IMR-90 (cell line): ENCODE measurements around the gene ORC5.
A peak's percentile ranks its signal among the peaks of the same experiment; 100 is the strongest.

ENCODE experiments used
- CEBPB ChIP-seq: IDR thresholded peaks from 2 replicates; pipeline ENCODE4 v1.6.1; 2012; ENCODE audit warnings: low read depth, low read length, improper control_type of control experiment
- CHD1 ChIP-seq: IDR thresholded peaks from 2 replicates; pipeline ENCODE4 v1.6.1; 2012; ENCODE audit warnings: low read depth, low read length, improper control_type of control experiment
- CTCF ChIP-seq: conservative IDR thresholded peaks from 2 replicates; pipeline ENCODE4 v1.5.1; 2012; ENCODE audit warnings: mild to moderate bottlenecking, low read depth, low read length, improper control_type of control experiment
- POLR2A ChIP-seq: IDR thresholded peaks from 2 replicates; pipeline ENCODE4 v1.6.1; 2012; ENCODE audit warnings: mild to moderate bottlenecking, low read depth, low read length
- RAD21 ChIP-seq: IDR thresholded peaks from 2 replicates; pipeline ENCODE4 v1.6.1; 2012; ENCODE audit warnings: low read length, improper control_type of control experiment
- SMC3 ChIP-seq: fragments of 150-350 bp; IDR thresholded peaks from 2 replicates; pipeline ENCODE4 v1.6.1; 2016; ENCODE audit warnings: low read depth, mild to moderate bottlenecking, antibody characterized with exemption, low read length, moderate library complexity
- USF2 ChIP-seq: fragments of 150-350 bp; IDR thresholded peaks from 2 replicates; pipeline ENCODE4 v1.6.1; 2017; ENCODE audit warnings: mild to moderate bottlenecking, antibody characterized with exemption, low read length, low read depth

- TF ChIP-seq CEBPB (no peak), CTCF (peak; percentile 52), SMC3 (peak; percentile 62), POLR2A (no peak), USF2 (no peak), CHD1 (no peak), RAD21 (peak; percentile 54)
Measured at GRCh38 chr7:104160375-104160774, 47.4 kb downstream of the ORC5 start.
